ENCODE data around the gene CCDC90B. TPM values are rescaled to one million over a fixed set of nuclear protein-coding genes. Genes with fewer than 3 reads are reported as not detected.
"Not testable (repeated sequence)": the region's sequence is repeated elsewhere in the genome, so short reads cannot be mapped to it uniquely, and the experiment has no call there.

The CCDC90B gene
- total and polyA plus RNA-seq, 2 of the 13 experiments (the other 11 are each of a cell fraction or from before 2014, with no cell fraction given) = 17.1 to 46.1 TPM

DNA sequence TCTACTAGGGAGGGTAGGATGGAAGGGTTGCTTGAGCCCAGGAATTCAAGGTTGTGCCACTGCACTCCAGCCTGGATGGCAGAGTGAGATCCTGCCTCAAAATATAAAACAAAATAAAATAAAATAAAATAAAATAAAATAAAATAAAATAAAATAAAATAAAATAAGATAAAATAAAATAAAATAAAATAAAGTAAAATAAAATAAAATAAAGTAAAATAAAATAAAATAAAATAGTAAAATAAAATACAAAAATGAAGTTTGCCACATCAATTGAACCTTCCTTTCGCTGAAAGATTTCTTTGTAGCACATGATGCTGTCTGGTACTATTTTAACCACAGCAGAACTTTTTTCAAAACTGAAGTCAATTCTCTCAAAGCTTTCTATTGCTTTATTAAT is 22.4 kb upstream of the CCDC90B start:
- POLR2A ChIA-PET; H2AFZ ChIP-seq (ENCODE audit: low read length); FAIRE-seq; in situ Hi-C loops (cut with HindIII; ENCODE audit: extremely low pct_ligation_motif_present, low pct_unique_long_range_greater_than_20kb); H3K9me3 ChIP-seq (ENCODE audit: low read length); H3K79me2 ChIP-seq (ENCODE audit: insufficient read depth, low read length); H3K4me3 ChIP-seq (replicated peaks in 1 of 3; ENCODE audit: insufficient read depth in 1 of 3, low read depth in 2 of 3, low read length in 3 of 3); H3K9ac ChIP-seq (ENCODE audit: insufficient read depth, low read depth, low read length); intact Hi-C loops (cut with micrococcal nuclease; ENCODE audit: unreplicated experiment); H3K36me3 ChIP-seq (replicated peaks in 1 of 2; ENCODE audit: control insufficient read depth in 1 of 2, insufficient read depth in 2 of 2, low read length in 2 of 2); CTCF ChIA-PET (ENCODE audit: low intra/inter-chr PET ratio, low total read pairs); H3K4me1 ChIP-seq (ENCODE audit: insufficient read depth, low read length); DNase-seq (ENCODE audit: low spot score); H3K27me3 ChIP-seq (ENCODE audit: control insufficient read depth in 1 of 2, insufficient read depth in 2 of 2, low read length in 2 of 2); H3K27ac ChIP-seq (ENCODE audit: extremely low read length, insufficient read depth, low read length); H4K20me1 ChIP-seq (ENCODE audit: insufficient read depth, low read length); BruUV-seq (replicated peaks); H3K4me2 ChIP-seq (ENCODE audit: low read depth, low read length); ATAC-seq: not testable (repeated sequence)
- 70% methylated on average over 1 of the region's 1 CpG for whole genome bisulfite sequencing (ENCODE audit: low lambda C conversion rate)

DNA sequence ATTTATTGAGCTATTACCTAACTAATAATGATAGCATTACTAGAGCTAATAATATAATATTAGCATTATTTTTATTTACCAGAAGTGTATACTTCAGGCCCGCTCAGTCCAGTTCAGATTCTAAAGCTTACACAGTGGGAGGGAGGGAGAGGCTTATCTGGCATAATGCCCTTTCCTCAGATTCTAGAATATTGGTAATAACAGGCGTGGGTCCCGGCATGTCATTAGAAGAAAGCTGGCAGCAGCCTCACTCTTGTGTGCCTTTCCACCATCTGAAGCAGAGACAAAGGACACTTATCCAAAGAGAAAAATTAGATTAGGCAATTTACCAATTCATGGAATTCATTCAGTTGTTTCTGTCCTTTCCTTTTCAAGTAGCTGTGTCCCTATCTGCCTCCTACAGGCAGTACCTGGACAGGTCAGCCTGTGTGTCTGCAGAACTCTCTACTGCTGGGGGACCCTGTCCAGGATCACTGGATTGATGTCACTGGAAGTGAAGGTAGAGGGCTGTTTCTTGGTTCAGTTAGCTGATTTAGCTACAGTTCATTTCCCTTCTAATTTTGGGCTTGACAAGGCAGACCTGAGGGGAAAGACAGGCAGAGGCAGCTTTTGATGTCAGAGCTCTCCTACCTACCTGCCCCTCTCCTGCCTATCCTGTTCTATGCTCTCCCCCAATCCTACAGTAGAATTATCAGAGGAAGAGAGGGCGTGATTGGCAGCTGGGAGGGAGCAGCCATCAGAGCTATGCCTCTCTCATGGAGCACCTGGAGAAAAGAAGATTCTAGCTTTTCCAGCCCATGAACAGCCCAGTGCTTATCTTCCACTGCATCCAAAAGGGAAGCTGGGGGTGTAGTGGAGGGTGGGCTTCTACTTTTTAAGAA is 20.3 kb upstream of the CCDC90B start:
- Histone ChIP-seq H3K79me2 (ENCODE audit: insufficient read depth, low read length) (no peaks in the 10 kb centered on the region), H3K27me3 (ENCODE audit: control insufficient read depth in 1 of 2, insufficient read depth in 2 of 2, low read length in 2 of 2) (no peaks in the 10 kb centered on the region), H3K4me1 (ENCODE audit: insufficient read depth, low read length) (no peaks in the 10 kb centered on the region), H4K20me1 (ENCODE audit: insufficient read depth, low read length) (no peaks in the 10 kb centered on the region), H2AFZ (ENCODE audit: low read length) (no peak overlapping the region), H3K4me3 (replicated peaks in 1 of 3; ENCODE audit: insufficient read depth in 1 of 3, low read depth in 2 of 3, low read length in 3 of 3) (no peak overlapping the region), H3K36me3 (replicated peaks in 1 of 2; ENCODE audit: control insufficient read depth in 1 of 2, insufficient read depth in 2 of 2, low read length in 2 of 2) (no peaks in the 10 kb centered on the region), H3K9ac (ENCODE audit: insufficient read depth, low read depth, low read length) (no peak overlapping the region), H3K4me2 (ENCODE audit: low read depth, low read length) (no peak overlapping the region), H3K27ac (ENCODE audit: extremely low read length, insufficient read depth, low read length) (no peak overlapping the region), H3K9me3 (ENCODE audit: low read length) (no peaks in the 10 kb centered on the region)
- POLR2A ChIA-PET = no interaction called here
- in situ Hi-C loops (cut with HindIII; ENCODE audit: extremely low pct_ligation_motif_present, low pct_unique_long_range_greater_than_20kb) = no loop called here
- intact Hi-C loops (cut with micrococcal nuclease; ENCODE audit: unreplicated experiment) = no loop called here
- CTCF ChIA-PET (ENCODE audit: low intra/inter-chr PET ratio, low total read pairs) = no interaction called here
- DNase-seq (ENCODE audit: low spot score) (no peak), FAIRE-seq (no peak), ATAC-seq (no peak)
- 94% methylated on average over 4 of the region's 4 CpGs for WGBS (ENCODE audit: low lambda C conversion rate)
- no peak for TF ChIP-seq GLI4 (CRISPR knock-in tag; IDR thresholded peaks at IDR 0.05; ENCODE audit: borderline replicate concordance)
- BruUV-seq (replicated peaks) = no TSS peak

Measured in HepG2 (cell line).